Ishikawa (cell line): ENCODE measurements around the gene NLGN1.

Source experiments
- CEBPB ChIP-seq: IDR thresholded peaks from 2 replicates; pipeline ENCODE4 v1.6.1; 2012
- CREB1 ChIP-seq: IDR thresholded peaks from 2 replicates; pipeline ENCODE4 v1.6.1; 2012; ENCODE audit warnings: low read depth
- EGR1 ChIP-seq: IDR thresholded peaks from 2 replicates; pipeline ENCODE4 v1.6.1; 2012
- EP300 ChIP-seq: IDR thresholded peaks from 2 replicates; pipeline ENCODE4 v1.6.1; 2012; ENCODE audit warnings: borderline replicate concordance
- FOXM1 ChIP-seq: IDR thresholded peaks from 2 replicates; pipeline ENCODE4 v1.6.1; 2012; ENCODE audit warnings: low read depth, borderline replicate concordance
- MAX ChIP-seq: IDR thresholded peaks from 2 replicates; pipeline ENCODE4 v1.6.1; 2012
- NFIC ChIP-seq: IDR thresholded peaks from 2 replicates; pipeline ENCODE4 v1.6.1; 2012
- RAD21 ChIP-seq: IDR thresholded peaks from 2 replicates; pipeline ENCODE4 v1.6.1; 2012; ENCODE audit warnings: low read depth
- REST ChIP-seq: IDR thresholded peaks from 2 replicates; pipeline ENCODE4 v1.6.1; 2012; ENCODE audit warnings: low read depth, mild to moderate bottlenecking
- TAF1 ChIP-seq: IDR thresholded peaks from 2 replicates; pipeline ENCODE4 v1.6.1; 2012; ENCODE audit warnings: low read depth, mild to moderate bottlenecking
- YY1 ChIP-seq: IDR thresholded peaks from 2 replicates; pipeline ENCODE4 v1.6.1; 2012; ENCODE audit warnings: low read depth
- ZBTB7A ChIP-seq: IDR thresholded peaks from 2 replicates; pipeline ENCODE4 v1.6.1; 2012; ENCODE audit warnings: low read depth
- TF ChIP-seq, protein P1 (sequence below): IDR thresholded peaks from 2 replicates; pipeline ENCODE4 v1.6.1; 2012

DNA sequence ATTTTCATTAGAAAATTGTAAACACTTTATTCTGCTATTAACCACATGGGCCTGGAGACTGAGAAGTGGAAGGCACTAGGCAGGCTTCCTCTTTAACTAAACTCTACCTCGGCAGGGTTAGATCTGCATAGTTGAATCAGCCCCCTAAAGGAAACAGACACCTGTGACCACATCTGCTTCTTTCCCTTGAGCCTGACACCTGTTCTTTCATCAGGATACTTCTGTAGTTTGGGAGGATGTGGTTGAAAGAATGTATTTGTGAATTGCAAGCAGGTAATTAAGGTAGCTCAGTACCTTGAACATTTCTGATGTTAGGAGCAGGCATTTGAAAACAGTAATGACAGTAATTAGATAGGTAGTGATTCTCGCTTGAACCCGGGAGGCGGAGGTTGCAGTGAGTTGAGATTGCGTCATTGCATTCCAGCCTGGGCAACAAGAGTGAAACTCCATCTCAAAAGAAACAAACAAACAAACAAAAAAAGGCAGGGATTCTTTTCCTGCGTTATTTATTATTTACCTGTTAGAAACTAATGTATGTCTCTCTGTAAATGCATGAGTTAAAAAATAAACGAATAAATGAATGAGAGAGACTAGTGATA is 468.5 kb downstream of the NLGN1 start:
- TF ChIP-seq CEBPB, result no peak
- no peak for TF ChIP-seq MAX
- TF ChIP-seq FOXM1, result no peak
- TF ChIP-seq TAF1, result no peak
- TF ChIP-seq CREB1, result no peak
- no peak for TF ChIP-seq RAD21
- TF ChIP-seq REST, result no peak
- no peak for TF ChIP-seq YY1
- no peak for TF ChIP-seq EP300
- TF ChIP-seq NFIC, result no peak
- no peak for TF ChIP-seq EGR1
- TF ChIP-seq ZBTB7A, result no peak
- TF ChIP-seq, protein P1, sequence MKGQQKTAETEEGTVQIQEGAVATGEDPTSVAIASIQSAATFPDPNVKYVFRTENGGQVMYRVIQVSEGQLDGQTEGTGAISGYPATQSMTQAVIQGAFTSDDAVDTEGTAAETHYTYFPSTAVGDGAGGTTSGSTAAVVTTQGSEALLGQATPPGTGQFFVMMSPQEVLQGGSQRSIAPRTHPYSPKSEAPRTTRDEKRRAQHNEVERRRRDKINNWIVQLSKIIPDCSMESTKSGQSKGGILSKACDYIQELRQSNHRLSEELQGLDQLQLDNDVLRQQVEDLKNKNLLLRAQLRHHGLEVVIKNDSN, result no peak
